SK-N-SH treated with all-trans-retinoic acid at 6 μM for 48 hours (cell line): ENCODE data around the gene DHCR7.

Experiments
- ATAC-seq: fragments of 200-7000 bp; cut with Tn5 transposase; 3 replicates; pipeline ENCODE4 v1.9.1; 2020; ENCODE audit warnings: mild to moderate bottlenecking, moderate library complexity
- ARNTL ChIP-seq: fragments of 450-650 bp; formaldehyde crosslinking; IDR thresholded peaks from 2 replicates; pipeline ENCODE4 v1.5.0; 2020; ENCODE audit warnings: low read depth, mild to moderate bottlenecking, moderate library complexity, borderline replicate concordance
- BACH2 ChIP-seq: fragments of 250-450 bp; sonication (Bioruptor Pico); IDR thresholded peaks from 2 replicates; pipeline ENCODE4 v1.9.0; 2021; ENCODE audit warnings: mild to moderate bottlenecking, borderline replicate concordance
- CSDC2 ChIP-seq: fragments of 250-450 bp; sonication (Bioruptor Pico); IDR thresholded peaks from 2 replicates; pipeline ENCODE4 v1.5.0; 2020; ENCODE audit warnings: mild to moderate bottlenecking, moderate library complexity
- CSRNP3 ChIP-seq: fragments of 250-450 bp; sonication (Bioruptor Pico); IDR thresholded peaks from 2 replicates; pipeline ENCODE4 v1.5.1; 2021; ENCODE audit warnings: mild to moderate bottlenecking, moderate library complexity
- ESRRG ChIP-seq: fragments of 250-450 bp; sonication (Bioruptor Pico); IDR thresholded peaks from 2 replicates; pipeline ENCODE4 v1.6.1; 2021; ENCODE audit warnings: mild to moderate bottlenecking
- ISL1 ChIP-seq: fragments of 250-450 bp; sonication (Bioruptor Pico); IDR thresholded peaks from 2 replicates; pipeline ENCODE4 v2.1.2; 2022; ENCODE audit warnings: mild to moderate bottlenecking, moderate library complexity
- OSR1 ChIP-seq: fragments of 250-450 bp; sonication (Bioruptor Pico); IDR thresholded peaks from 2 replicates; pipeline ENCODE4 v1.8.0; 2022; ENCODE audit warnings: moderate library complexity, mild to moderate bottlenecking, inconsistent platforms
- PATZ1 ChIP-seq: fragments of 250-450 bp; sonication (Bioruptor Pico); IDR thresholded peaks from 2 replicates; pipeline ENCODE4 v1.8.0; 2020; ENCODE audit warnings: mild to moderate bottlenecking, moderate library complexity, borderline replicate concordance
- POU6F1 ChIP-seq: fragments of 250-450 bp; sonication (Bioruptor Pico); IDR thresholded peaks from 2 replicates; pipeline ENCODE4 v1.8.0; 2021; ENCODE audit warnings: low read depth, mild to moderate bottlenecking, moderate library complexity, borderline replicate concordance
- PPARA ChIP-seq: fragments of 250-450 bp; sonication (Bioruptor Pico); IDR thresholded peaks from 2 replicates; pipeline ENCODE4 v1.5.0; 2020; ENCODE audit warnings: mild to moderate bottlenecking, borderline replicate concordance
- RARB ChIP-seq: fragments of 250-450 bp; sonication (Bioruptor Pico); IDR thresholded peaks from 2 replicates; pipeline ENCODE4 v1.8.0; 2021; ENCODE audit warnings: mild to moderate bottlenecking, moderate library complexity
- SNAI2 ChIP-seq: fragments of 250-450 bp; sonication (Bioruptor Pico); IDR thresholded peaks from 2 replicates; pipeline ENCODE4 v1.5.0; 2020; ENCODE audit warnings: mild to moderate bottlenecking, moderate library complexity
- TCF4 ChIP-seq: fragments of 250-450 bp; sonication (Bioruptor Pico); IDR thresholded peaks from 2 replicates; pipeline ENCODE4 v1.8.0; 2021; ENCODE audit warnings: mild to moderate bottlenecking, moderate library complexity, borderline replicate concordance
- TSHZ2 ChIP-seq: fragments of 250-450 bp; sonication (Bioruptor Pico); IDR thresholded peaks from 2 replicates; pipeline ENCODE4 v1.5.0; 2020; ENCODE audit warnings: mild to moderate bottlenecking, moderate library complexity
- ZC3H10 ChIP-seq: fragments of 250-450 bp; sonication (Bioruptor Pico); IDR thresholded peaks from 2 replicates; pipeline ENCODE4 v1.5.1; 2021; ENCODE audit warnings: mild to moderate bottlenecking, moderate library complexity
- ZFP3 ChIP-seq: fragments of 250-450 bp; sonication (Bioruptor Pico); IDR thresholded peaks from 2 replicates; pipeline ENCODE4 v1.5.0; 2020; ENCODE audit warnings: mild to moderate bottlenecking, moderate library complexity
- ZFP30 ChIP-seq: fragments of 450-650 bp; formaldehyde crosslinking; IDR thresholded peaks from 2 replicates; pipeline ENCODE4 v1.5.0; 2022; ENCODE audit warnings: mild to moderate bottlenecking, moderate library complexity
- ZNF565 ChIP-seq: fragments of 450-650 bp; formaldehyde crosslinking; conservative IDR thresholded peaks from 2 replicates; pipeline ENCODE4 v1.5.0; 2020; ENCODE audit warnings: low read depth, mild to moderate bottlenecking, moderate library complexity
- ZNF70 ChIP-seq: fragments of 450-650 bp; formaldehyde crosslinking; IDR thresholded peaks from 2 replicates; pipeline ENCODE4 v1.5.0; 2020; ENCODE audit warnings: mild to moderate bottlenecking, moderate library complexity
- ZNF8 ChIP-seq: fragments of 450-650 bp; formaldehyde crosslinking; IDR thresholded peaks from 2 replicates; pipeline ENCODE4 v1.5.0; 2020; ENCODE audit warnings: mild to moderate bottlenecking, moderate library complexity

Gene DHCR7

GRCh38 chr11:71384561-71384960 lies 63.6 kb downstream of the DHCR7 start:
- no peak for TF ChIP-seq OSR1 (CRISPR knock-in tag)
- TF ChIP-seq CSRNP3 (CRISPR knock-in tag): no peak
- TF ChIP-seq ZC3H10: no peak
- no peak for TF ChIP-seq POU6F1 (CRISPR knock-in tag)
- TF ChIP-seq RARB: no peak
- TF ChIP-seq BACH2 (CRISPR knock-in tag): no peak
- TF ChIP-seq ZFP30: no peak
- TF ChIP-seq ISL1: no peak
- no peak for TF ChIP-seq PPARA (CRISPR knock-in tag)
- TF ChIP-seq TSHZ2 (CRISPR knock-in tag): no peak
- no peak for TF ChIP-seq SNAI2 (CRISPR knock-in tag)
- no peak for TF ChIP-seq ARNTL (CRISPR knock-in tag)
- TF ChIP-seq ZFP3 (CRISPR knock-in tag): no peak
- TF ChIP-seq ZNF70 (CRISPR knock-in tag): no peak
- no peak for TF ChIP-seq PATZ1 (CRISPR knock-in tag)
- no peak for TF ChIP-seq ZNF565
- TF ChIP-seq ZNF8 (CRISPR knock-in tag): no peak
- no peak for TF ChIP-seq CSDC2 (CRISPR knock-in tag)
- no peak for TF ChIP-seq TCF4 (CRISPR knock-in tag)
- TF ChIP-seq ESRRG: no peak
- no peak for ATAC-seq
